MM.1S (cell line): ENCODE results near the gene ENO1.
"Not testable (repeated sequence)": the region's sequence is repeated elsewhere in the genome, so short reads cannot be mapped to it uniquely, and the experiment has no call there.

ENCODE experiments used
- DNase-seq: peaks from one replicate; pipeline ENCODE4 v3.0.0-alpha.2; 2015
- H2AFZ ChIP-seq: fragments of 300-600 bp; sonication (generic); 2 replicates; pipeline ENCODE4 v1.6.0; 2016; ENCODE audit warnings: antibody characterized with exemption, low read length
- H3F3A ChIP-seq: fragments of 300-600 bp; sonication (generic); 2 replicates; pipeline ENCODE4 v1.6.1; 2016; ENCODE audit warnings: mild to moderate bottlenecking, antibody characterized with exemption, low read length, moderate library complexity, mixed read lengths; ENCODE audit not compliant: insufficient read depth
- H3K27ac ChIP-seq: fragments of 300-600 bp; sonication (generic); 2 replicates; pipeline ENCODE4 v1.5.1; 2016; ENCODE audit warnings: mild to moderate bottlenecking, low read length
- H3K27me3 ChIP-seq: fragments of 300-600 bp; sonication (generic); replicated peaks from 2 replicates; pipeline ENCODE4 v1.6.0; 2016; ENCODE audit warnings: low read length; ENCODE audit not compliant: insufficient read depth
- H3K36me3 ChIP-seq: fragments of 300-600 bp; sonication (generic); replicated peaks from 2 replicates; pipeline ENCODE4 v1.6.1; 2016; ENCODE audit warnings: mild to moderate bottlenecking, low read length, mixed read lengths; ENCODE audit not compliant: insufficient read depth
- H3K4me1 ChIP-seq: fragments of 300-600 bp; sonication (generic); 2 replicates; pipeline ENCODE4 v1.6.1; 2016; ENCODE audit warnings: low read length, mixed read lengths
- H3K4me2 ChIP-seq: fragments of 300-600 bp; sonication (generic); 2 replicates; pipeline ENCODE4 v1.6.0; 2016; ENCODE audit warnings: low read depth, low read length
- H3K4me3 ChIP-seq: fragments of 300-600 bp; sonication (generic); 2 replicates; pipeline ENCODE4 v1.5.1; 2016; ENCODE audit warnings: low read length, mixed read lengths
- H3K79me2 ChIP-seq: fragments of 300-600 bp; sonication (generic); 2 replicates; pipeline ENCODE4 v1.6.1; 2016; ENCODE audit warnings: mixed run types, low read length, mixed read lengths
- H3K9ac ChIP-seq: fragments of 300-600 bp; sonication (generic); 2 replicates; pipeline ENCODE4 v1.6.1; 2016; ENCODE audit warnings: low read length, mixed read lengths
- H3K9me2 ChIP-seq: fragments of 300-600 bp; sonication (generic); replicated peaks from 2 replicates; pipeline ENCODE4 v1.6.1; 2016; ENCODE audit warnings: mild to moderate bottlenecking, low read length, mixed read lengths; ENCODE audit not compliant: insufficient read depth
- H3K9me3 ChIP-seq: fragments of 300-600 bp; sonication (generic); replicated peaks from 2 replicates; pipeline ENCODE4 v1.6.1; 2016; ENCODE audit warnings: mild to moderate bottlenecking, low read length, mixed read lengths; ENCODE audit not compliant: insufficient read depth
- H4K20me1 ChIP-seq: fragments of 300-600 bp; sonication (generic); 2 replicates; pipeline ENCODE4 v1.6.1; 2016; ENCODE audit warnings: mild to moderate bottlenecking, low read length, moderate library complexity, mixed read lengths; ENCODE audit not compliant: insufficient read depth
- CTCF ChIP-seq: fragments of 300-600 bp; sonication (generic); IDR thresholded peaks from 2 replicates; pipeline ENCODE4 v1.5.1; 2016; ENCODE audit warnings: antibody characterized with exemption, low read length, mixed read lengths
- EZH2 ChIP-seq: fragments of 300-600 bp; sonication (generic); optimal IDR thresholded peaks from 2 replicates; pipeline ENCODE3; 2017; ENCODE audit warnings: low read depth, mild to moderate bottlenecking, antibody characterized with exemption, low read length, mixed read lengths
- EZH2phosphoT487 ChIP-seq: fragments of 300-600 bp; sonication (generic); IDR thresholded peaks from 2 replicates; pipeline ENCODE4 v1.6.1; 2018; ENCODE audit warnings: antibody characterized with exemption, low read length

Gene ENO1

GRCh38 chr1:8902765-8903164 lies 24.3 kb upstream of the ENO1 start:
- no peaks in the 10 kb centered on the region for H4K20me1 ChIP-seq
- H3K79me2 ChIP-seq = no peaks in the 10 kb centered on the region
- H2AFZ ChIP-seq = no peak overlapping the region
- no peak for DNase-seq
- no peak overlapping the region for H3K27ac ChIP-seq
- H3K36me3 ChIP-seq = no peaks in the 10 kb centered on the region
- no peaks in the 10 kb centered on the region for H3K9me2 ChIP-seq
- H3K4me1 ChIP-seq = no peaks in the 10 kb centered on the region
- H3K27me3 ChIP-seq = no peaks in the 10 kb centered on the region
- H3F3A ChIP-seq = no peaks in the 10 kb centered on the region
- H3K4me2 ChIP-seq = no peak overlapping the region
- no peaks in the 10 kb centered on the region for H3K9me3 ChIP-seq
- H3K4me3 ChIP-seq = no peak overlapping the region
- TF ChIP-seq CTCF = no peak
- no peak overlapping the region for H3K9ac ChIP-seq

GRCh38 chr1:8900684-8901083 lies 22.2 kb upstream of the ENO1 start:
- H3K79me2 ChIP-seq, H3K9me2 ChIP-seq, H3K27me3 ChIP-seq, H4K20me1 ChIP-seq, H3K36me3 ChIP-seq, H2AFZ ChIP-seq, H3K27ac ChIP-seq, H3K9ac ChIP-seq, H3K4me1 ChIP-seq, H3K4me2 ChIP-seq, H3K4me3 ChIP-seq, H3K9me3 ChIP-seq, DNase-seq, H3F3A ChIP-seq: not testable (repeated sequence)

GRCh38 chr1:8899046-8899445 lies 20.6 kb upstream of the ENO1 start:
- H3K9ac ChIP-seq = no peak overlapping the region

GRCh38 chr1:8898418-8898817 lies 19.9 kb upstream of the ENO1 start:
- H3K9ac ChIP-seq, H3K36me3 ChIP-seq, H3K79me2 ChIP-seq, H3F3A ChIP-seq, H3K9me3 ChIP-seq, DNase-seq, H3K4me3 ChIP-seq, H3K9me2 ChIP-seq, H4K20me1 ChIP-seq, H3K4me2 ChIP-seq, H3K4me1 ChIP-seq, H3K27me3 ChIP-seq, H3K27ac ChIP-seq, H2AFZ ChIP-seq: not testable (repeated sequence)

More at GRCh38 chr1:8899046-8899445, 20.6 kb upstream of the ENO1 start:
- no peak overlapping the region for H3K27ac ChIP-seq
- no peak overlapping the region for H3K4me2 ChIP-seq
- H3K9me2 ChIP-seq = no peaks in the 10 kb centered on the region
- no peak overlapping the region for H3K4me3 ChIP-seq
- DNase-seq = no peak
- no peaks in the 10 kb centered on the region for H3K9me3 ChIP-seq
- H3F3A ChIP-seq = no peaks in the 10 kb centered on the region
- no peaks in the 10 kb centered on the region for H3K27me3 ChIP-seq
- no peaks in the 10 kb centered on the region for H3K4me1 ChIP-seq
- H3K79me2 ChIP-seq = no peaks in the 10 kb centered on the region
- TF ChIP-seq CTCF (no peak), EZH2 (no peak), EZH2phosphoT487 (no peak)
- no peaks in the 10 kb centered on the region for H4K20me1 ChIP-seq
- H3K36me3 ChIP-seq = no peaks in the 10 kb centered on the region
- no peak overlapping the region for H2AFZ ChIP-seq

GRCh38 chr1:8897505-8897904 lies 19.0 kb upstream of the ENO1 start:
- H3K4me1 ChIP-seq, H2AFZ ChIP-seq, H3K9me2 ChIP-seq, H3K27ac ChIP-seq, H3K4me2 ChIP-seq, H3K27me3 ChIP-seq, H3K9me3 ChIP-seq, H3K9ac ChIP-seq, H3K79me2 ChIP-seq, H3F3A ChIP-seq, DNase-seq, H3K36me3 ChIP-seq, H4K20me1 ChIP-seq, H3K4me3 ChIP-seq: not testable (repeated sequence)

- H3K4me2 ChIP-seq, H3K4me3 ChIP-seq, DNase-seq, H3K4me1 ChIP-seq, H2AFZ ChIP-seq, H4K20me1 ChIP-seq, H3K36me3 ChIP-seq, H3K9me2 ChIP-seq, H3K9me3 ChIP-seq, H3K27me3 ChIP-seq, H3K79me2 ChIP-seq, H3K27ac ChIP-seq, H3K9ac ChIP-seq, H3F3A ChIP-seq: not testable (repeated sequence)
Measured at GRCh38 chr1:8896775-8897174, 18.3 kb upstream of the ENO1 start.
